HAP-1 (cell line): Measurements from ENCODE around the gene FILIP1L.

Experiments used
- DNase-seq, 2 experiments: peaks; one replicate each; pipeline ENCODE4 v3.0.0-alpha.2; 2016 to 2020; ENCODE audit warnings: low spot score in 2 of 2
- H3K27me3 ChIP-seq: fragments of 250-450 bp; sonication (Bioruptor Pico); 2 replicates; pipeline ENCODE4 v1.5.1; 2020; ENCODE audit warnings: low read depth, mild to moderate bottlenecking, moderate library complexity
- H3K36me3 ChIP-seq: fragments of 250-450 bp; sonication (Bioruptor Pico); replicated peaks from 2 replicates; pipeline ENCODE4 v1.5.1; 2020; ENCODE audit warnings: mild to moderate bottlenecking
- H3K4me1 ChIP-seq: fragments of 250-450 bp; sonication (Bioruptor Pico); 2 replicates; pipeline ENCODE4 v1.5.1; 2020; ENCODE audit warnings: mild to moderate bottlenecking
- H3K4me3 ChIP-seq: fragments of 250-450 bp; sonication (Bioruptor Pico); 2 replicates; pipeline ENCODE4 v1.5.1; 2020; ENCODE audit warnings: mild to moderate bottlenecking, moderate library complexity
- H3K9me3 ChIP-seq: fragments of 250-450 bp; sonication (Bioruptor Pico); 2 replicates; pipeline ENCODE4 v1.5.1; 2020; ENCODE audit warnings: mild to moderate bottlenecking, moderate library complexity
- in situ Hi-C: fragments of 300-500 bp; cut with MboI; formaldehyde crosslinking; loops from 3 replicates; pipeline ENCODE4 v1.14.3; 2020; ENCODE audit warnings: low sequenced_read_pairs, inconsistent platforms, mixed read lengths

FILIP1L gene

DNA sequence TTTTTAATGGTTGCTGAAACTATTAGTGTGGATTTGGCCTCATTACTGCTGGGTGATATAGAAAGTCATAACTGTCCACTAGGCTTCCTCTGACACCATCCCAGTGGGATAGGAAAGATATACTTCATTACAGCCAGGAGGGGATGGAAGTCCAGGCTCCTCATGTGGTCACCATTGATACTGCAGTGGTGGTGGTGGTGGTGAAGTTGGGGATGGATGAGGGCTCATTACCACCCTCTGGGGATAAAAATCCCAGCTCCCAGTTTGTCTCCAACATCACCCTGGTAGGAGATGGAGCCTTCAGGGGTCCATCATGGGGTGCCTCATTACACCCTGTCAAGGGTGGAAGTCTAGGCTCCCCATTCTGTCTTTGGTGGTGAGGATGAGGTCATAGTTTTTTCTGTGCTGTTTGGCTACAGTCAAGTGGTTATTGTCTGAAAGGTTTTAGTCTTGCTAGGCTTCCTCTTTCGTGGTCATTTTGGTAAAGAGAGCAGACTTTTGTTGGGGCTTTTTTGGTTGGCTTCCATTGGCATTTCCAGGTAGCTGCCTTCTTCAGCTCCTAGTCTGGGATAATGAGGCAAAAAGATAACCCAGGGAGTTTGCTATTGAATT lies 30.1 kb upstream of the FILIP1L start:
- Histone ChIP-seq H3K27me3 (no peaks in the 10 kb centered on the region), H3K9me3 (no peaks in the 10 kb centered on the region), H3K4me1 (no peaks in the 10 kb centered on the region), H3K4me3 (no peak overlapping the region), H3K36me3 (no peaks in the 10 kb centered on the region)
- in situ Hi-C loops = no loop called here
- DNase-seq = no peak

DNA sequence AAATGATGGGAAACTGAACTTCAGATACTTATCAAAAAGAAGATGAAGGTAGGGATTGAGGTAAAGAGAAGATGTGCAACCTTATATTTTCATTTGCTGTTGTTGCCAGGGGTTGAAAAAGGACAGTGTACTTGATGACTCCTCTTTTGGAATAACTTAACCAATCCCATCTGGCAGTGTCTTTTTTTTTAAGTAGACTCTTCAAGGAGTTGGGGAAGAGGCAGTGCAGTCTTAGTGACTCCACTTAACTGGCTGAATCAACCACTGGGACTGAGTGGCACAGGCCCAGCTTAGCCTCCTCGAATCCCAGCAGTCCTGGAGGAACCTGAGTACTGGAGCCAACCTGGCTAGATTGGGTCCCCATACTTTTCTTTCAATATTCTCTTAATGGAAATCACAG lies 27.3 kb upstream of the FILIP1L start:
- H3K4me3 ChIP-seq = no peak overlapping the region
- in situ Hi-C loops = no loop called here
- no peaks in the 10 kb centered on the region for H3K36me3 ChIP-seq
- no peak for DNase-seq
- H3K9me3 ChIP-seq = no peaks in the 10 kb centered on the region
- H3K27me3 ChIP-seq = no peaks in the 10 kb centered on the region
- H3K4me1 ChIP-seq = no peaks in the 10 kb centered on the region

DNA sequence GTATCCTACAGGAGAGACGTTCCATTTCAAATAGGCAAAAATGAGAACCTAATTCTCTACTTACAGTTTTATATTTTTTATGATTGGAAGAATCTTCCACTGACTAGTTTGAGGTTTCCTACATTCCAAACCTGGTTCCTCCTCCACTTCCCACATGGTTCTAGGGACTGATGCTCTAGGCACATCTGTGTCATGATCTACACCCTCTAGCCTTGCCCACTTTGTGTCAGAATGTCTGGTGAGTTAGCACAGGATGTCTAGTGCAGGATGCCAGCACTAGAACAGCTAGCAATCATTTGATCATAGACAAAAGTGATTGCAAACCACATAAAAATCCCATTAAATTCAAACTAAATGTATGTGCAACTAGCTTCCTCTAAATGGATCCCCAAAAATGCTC lies 26.7 kb upstream of the FILIP1L start:
- no peaks in the 10 kb centered on the region for H3K27me3 ChIP-seq
- no peaks in the 10 kb centered on the region for H3K36me3 ChIP-seq
- H3K9me3 ChIP-seq = no peaks in the 10 kb centered on the region
- DNase-seq = no peak
- H3K4me3 ChIP-seq = no peak overlapping the region
- no peaks in the 10 kb centered on the region for H3K4me1 ChIP-seq
- in situ Hi-C loops = no loop called here

DNA sequence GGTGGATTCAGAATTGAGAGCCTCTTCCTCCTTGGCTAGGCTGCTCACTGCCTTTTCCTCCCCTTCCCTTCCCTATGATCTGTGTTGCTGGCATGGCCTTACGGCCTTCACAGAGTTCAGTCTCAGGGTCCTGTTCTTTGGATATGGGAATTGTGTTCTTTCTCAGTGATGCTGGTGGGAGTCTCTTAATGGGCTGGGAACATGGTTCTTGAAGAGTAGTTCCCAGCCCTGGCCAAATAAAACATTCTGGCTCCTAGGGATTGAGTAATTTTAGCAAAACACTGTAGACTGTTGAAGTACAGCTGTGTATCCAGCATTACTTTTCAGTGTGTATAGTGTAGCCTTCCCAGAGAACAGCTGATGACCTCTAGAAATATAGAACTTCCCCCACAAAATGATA lies 22.6 kb upstream of the FILIP1L start:
- no peak for DNase-seq
- Histone ChIP-seq H3K4me3 (no peak overlapping the region), H3K9me3 (no peaks in the 10 kb centered on the region), H3K36me3 (no peaks in the 10 kb centered on the region), H3K27me3 (no peaks in the 10 kb centered on the region), H3K4me1 (no peaks in the 10 kb centered on the region)
- in situ Hi-C loops = no loop called here

DNA sequence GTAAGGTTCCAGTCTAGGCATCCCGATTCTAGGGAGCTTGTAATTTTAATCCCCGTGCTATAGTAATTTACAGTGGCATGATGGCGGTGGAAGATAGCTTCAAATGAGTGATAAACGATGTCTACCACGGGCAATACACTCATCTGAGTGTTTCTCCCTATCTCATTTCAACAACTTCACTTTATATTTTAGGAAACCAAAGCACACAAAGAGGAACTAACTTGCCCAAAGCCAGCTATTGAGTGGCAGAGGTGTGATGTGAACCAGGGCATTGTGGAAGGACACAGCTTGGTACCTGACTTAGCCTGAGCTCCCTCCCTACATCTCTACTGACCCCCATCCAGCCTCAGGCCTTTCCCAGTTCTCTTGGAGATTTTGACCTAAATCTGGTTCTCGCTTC lies 16.9 kb upstream of the FILIP1L start:
- no peak for DNase-seq
- no peaks in the 10 kb centered on the region for H3K4me1 ChIP-seq
- no peaks in the 10 kb centered on the region for H3K27me3 ChIP-seq
- in situ Hi-C loops = no loop called here
- no peaks in the 10 kb centered on the region for H3K36me3 ChIP-seq
- H3K4me3 ChIP-seq = no peak overlapping the region
- H3K9me3 ChIP-seq = no peaks in the 10 kb centered on the region

DNA sequence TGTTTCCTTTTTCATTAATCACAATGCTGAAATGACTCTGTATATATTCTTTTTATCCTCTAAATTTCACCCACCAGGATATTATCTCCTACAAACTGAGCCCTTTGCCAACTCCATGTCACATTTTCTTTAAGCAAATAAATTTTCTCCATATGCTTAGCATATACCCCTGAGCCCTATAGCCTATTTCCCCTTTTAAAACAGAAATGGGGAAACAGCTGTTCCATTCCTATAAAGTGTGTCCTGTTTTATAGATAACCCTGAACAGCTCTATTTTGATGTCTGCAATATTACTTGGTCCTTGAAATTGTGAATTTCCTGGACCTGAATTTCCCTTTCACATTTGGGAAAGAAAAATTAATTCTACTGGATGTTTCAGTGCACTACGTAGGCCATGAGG lies 15.6 kb upstream of the FILIP1L start:
- no peak overlapping the region for H3K4me3 ChIP-seq
- in situ Hi-C loops = no loop called here
- no peaks in the 10 kb centered on the region for H3K36me3 ChIP-seq
- DNase-seq = no peak
- no peaks in the 10 kb centered on the region for H3K4me1 ChIP-seq
- no peaks in the 10 kb centered on the region for H3K27me3 ChIP-seq
- H3K9me3 ChIP-seq = no peaks in the 10 kb centered on the region

DNA sequence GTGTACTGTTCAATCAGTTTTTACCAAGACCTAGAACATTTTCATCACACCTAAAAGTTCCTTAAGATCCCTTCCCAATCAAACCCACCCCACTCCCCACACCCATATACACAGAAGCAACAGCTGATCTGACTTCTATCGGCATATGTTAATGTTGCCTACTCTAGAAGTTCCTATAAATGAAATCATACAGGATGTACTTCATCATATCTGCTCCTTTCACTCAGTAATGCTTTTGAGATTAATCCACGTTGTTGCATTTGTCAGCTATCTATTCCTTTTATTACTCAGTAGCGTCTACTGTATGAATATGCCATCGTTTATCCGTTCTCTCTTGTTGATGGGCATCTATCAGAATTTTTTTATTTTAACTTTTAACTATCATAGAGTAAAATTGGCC lies 14.3 kb upstream of the FILIP1L start:
- H3K4me3 ChIP-seq = no peak overlapping the region
- H3K27me3 ChIP-seq = no peaks in the 10 kb centered on the region
- no peak for DNase-seq
- in situ Hi-C loops = no loop called here
- H3K9me3 ChIP-seq = no peaks in the 10 kb centered on the region
- H3K4me1 ChIP-seq = no peaks in the 10 kb centered on the region
- no peaks in the 10 kb centered on the region for H3K36me3 ChIP-seq

DNA sequence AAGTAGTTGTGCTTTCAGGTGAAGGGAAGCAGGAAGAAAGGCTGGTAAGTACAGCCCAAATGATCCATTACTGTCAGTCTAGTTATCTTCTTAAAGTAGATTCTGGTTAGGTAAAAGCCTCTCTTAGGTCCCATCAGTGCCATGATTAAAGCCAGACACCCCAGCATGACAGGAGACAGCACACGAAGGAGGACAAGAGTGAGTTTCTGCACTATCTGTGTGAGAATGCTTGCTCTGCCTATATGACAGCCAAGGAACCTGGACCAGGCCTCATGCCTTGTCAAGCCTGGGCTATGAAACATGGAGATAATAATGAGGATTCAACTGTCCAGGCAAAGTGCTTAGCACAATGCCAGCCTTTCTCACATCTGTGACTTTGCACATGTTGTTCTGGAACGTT lies 13.5 kb upstream of the FILIP1L start:
- no peaks in the 10 kb centered on the region for H3K27me3 ChIP-seq
- no peaks in the 10 kb centered on the region for H3K9me3 ChIP-seq
- DNase-seq = no peak
- in situ Hi-C loops = no loop called here
- no peaks in the 10 kb centered on the region for H3K4me1 ChIP-seq
- H3K36me3 ChIP-seq = no peaks in the 10 kb centered on the region
- no peak overlapping the region for H3K4me3 ChIP-seq

DNA sequence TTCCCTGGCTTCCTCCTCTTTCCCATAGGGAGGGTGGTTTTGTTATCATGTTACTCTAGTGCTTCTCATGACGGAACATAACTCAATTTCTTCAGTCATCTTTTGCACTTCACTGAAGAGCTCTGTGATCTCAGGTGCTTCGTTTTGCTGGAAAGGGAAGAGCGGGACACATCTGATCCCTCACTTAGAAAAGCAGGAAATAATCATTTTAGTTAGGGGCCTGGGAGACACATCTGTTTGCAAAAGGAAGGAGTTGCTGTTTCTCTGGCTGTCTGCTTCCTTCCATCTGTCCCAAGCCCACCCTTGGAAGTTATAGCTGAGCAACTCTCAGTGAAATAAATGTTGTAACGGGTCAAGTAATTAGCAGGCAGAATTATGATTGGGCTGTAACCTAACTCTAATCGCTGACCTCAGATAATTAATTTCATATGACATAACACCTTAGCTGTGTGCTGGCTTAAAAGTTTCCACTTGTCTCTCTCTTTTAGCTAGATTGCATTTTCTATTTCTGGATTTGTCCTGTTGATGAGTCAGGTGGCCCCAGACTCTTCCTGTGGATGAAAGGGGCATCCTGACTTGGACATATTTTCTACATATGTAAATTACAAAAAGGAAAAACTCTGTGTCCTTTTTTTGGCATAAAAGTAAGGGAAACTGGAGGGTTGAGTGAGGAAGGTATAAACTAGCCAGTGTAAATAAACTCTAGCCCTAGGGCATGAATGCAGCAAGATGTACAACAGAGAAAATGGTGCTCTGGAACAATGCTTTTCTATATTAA lies 11.0 kb upstream of the FILIP1L start:
- no peak for DNase-seq
- in situ Hi-C loops = no loop called here
- no peaks in the 10 kb centered on the region for H3K27me3 ChIP-seq
- H3K36me3 ChIP-seq = no peaks in the 10 kb centered on the region
- H3K9me3 ChIP-seq = no peaks in the 10 kb centered on the region
- no peaks in the 10 kb centered on the region for H3K4me1 ChIP-seq
- H3K4me3 ChIP-seq = no peak overlapping the region

DNA sequence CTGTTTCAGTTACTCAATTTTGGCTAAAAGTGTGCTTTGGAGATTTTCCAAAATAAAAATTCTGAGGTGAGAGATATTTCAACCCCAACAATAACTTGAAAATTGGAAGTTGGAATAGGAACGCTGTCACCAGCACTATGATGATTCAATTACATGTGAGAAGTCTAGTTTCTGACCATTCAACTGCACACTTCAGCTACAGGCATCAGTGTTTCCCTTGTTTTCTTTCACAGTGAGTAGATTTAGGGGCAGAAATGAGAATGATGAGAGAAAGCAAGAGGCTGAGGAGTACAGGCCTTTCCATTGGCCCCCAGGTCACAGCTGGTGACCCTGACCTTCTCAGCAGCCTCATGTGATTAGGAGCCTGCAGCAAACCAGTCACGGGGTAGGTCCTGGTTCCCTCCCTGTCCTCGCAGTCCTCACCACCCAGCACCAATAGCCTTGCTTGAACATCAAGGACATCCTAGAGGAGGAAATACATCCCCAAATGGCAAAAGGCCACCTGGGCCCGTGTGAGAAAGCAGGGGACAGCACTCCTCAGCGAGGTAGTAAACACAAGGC lies 10.0 kb upstream of the FILIP1L start:
- no peaks in the 10 kb centered on the region for H3K36me3 ChIP-seq
- H3K27me3 ChIP-seq = no peaks in the 10 kb centered on the region
- no peaks in the 10 kb centered on the region for H3K9me3 ChIP-seq
- no peaks in the 10 kb centered on the region for H3K4me1 ChIP-seq
- H3K4me3 ChIP-seq = no peak overlapping the region
- in situ Hi-C loops = no loop called here
- no peak for DNase-seq

DNA sequence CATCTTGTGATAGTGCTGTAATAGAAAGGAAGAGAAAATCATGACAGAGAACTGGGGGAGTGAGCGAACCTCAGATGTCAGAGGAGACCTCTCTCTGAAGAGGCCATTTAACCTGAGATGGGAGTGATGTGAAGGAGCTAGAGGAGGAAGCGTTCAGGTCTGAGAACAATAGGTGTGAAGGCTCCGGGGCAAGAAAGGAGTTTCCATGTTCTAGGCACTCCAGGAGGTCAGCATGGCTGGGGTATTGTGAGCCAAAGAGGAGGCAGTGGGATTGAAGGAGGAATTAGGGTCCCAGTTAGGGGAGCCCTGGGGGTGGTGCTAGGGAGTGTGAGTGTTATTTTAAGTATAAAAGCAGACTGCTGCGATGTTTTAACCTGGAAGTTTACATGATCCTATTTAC lies 8.8 kb upstream of the FILIP1L start:
- no peaks in the 10 kb centered on the region for H3K27me3 ChIP-seq
- in situ Hi-C loops = no loop called here
- DNase-seq = no peak
- no peaks in the 10 kb centered on the region for H3K36me3 ChIP-seq
- H3K4me3 ChIP-seq = no peak overlapping the region
- H3K4me1 ChIP-seq = no peaks in the 10 kb centered on the region
- H3K9me3 ChIP-seq = no peaks in the 10 kb centered on the region

DNA sequence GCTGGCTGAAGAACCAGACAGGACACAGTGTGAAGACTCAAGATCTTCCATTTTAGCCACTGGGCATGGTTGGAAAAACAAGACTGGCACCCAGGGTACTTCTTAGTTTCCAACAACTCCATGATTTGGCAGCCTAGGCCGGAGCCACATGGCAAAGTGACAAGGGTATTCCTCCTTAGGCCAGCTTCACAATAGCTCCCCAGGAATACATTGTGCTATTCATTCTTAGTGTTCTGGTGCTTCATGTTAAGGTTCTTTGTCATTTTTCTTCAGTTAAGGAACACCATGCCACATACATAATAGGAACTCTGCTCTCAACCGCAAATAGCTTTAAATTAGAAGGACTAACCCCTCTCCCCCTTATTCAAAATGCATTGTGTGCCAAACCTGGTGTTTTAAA lies 8.0 kb upstream of the FILIP1L start:
- in situ Hi-C loops = no loop called here
- no peaks in the 10 kb centered on the region for H3K36me3 ChIP-seq
- H3K27me3 ChIP-seq = no peaks in the 10 kb centered on the region
- H3K4me3 ChIP-seq = no peak overlapping the region
- DNase-seq = no peak
- H3K9me3 ChIP-seq = no peaks in the 10 kb centered on the region
- H3K4me1 ChIP-seq = no peaks in the 10 kb centered on the region

DNA sequence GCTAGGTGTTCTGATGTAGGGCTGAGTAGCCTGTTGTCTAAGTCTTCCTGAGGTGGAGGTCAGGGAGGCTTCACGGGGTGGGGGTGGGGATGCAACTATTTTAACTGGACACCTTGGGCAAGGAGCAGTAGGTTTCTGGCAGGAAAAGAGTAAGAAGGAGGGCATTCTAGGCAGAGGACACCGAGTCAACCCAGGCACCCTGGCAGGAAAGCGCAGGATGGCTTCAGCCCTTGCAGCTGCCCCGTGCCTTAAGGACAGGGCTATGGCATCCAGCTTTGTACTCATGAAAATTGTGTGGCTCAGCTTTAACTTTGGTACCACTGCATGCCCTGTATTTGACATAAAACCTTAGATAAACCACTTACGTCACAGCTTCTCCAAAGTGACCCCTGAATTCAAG lies 6.4 kb upstream of the FILIP1L start:
- no peak for DNase-seq
- no peaks in the 10 kb centered on the region for H3K4me1 ChIP-seq
- H3K27me3 ChIP-seq = no peaks in the 10 kb centered on the region
- in situ Hi-C loops = no loop called here
- no peaks in the 10 kb centered on the region for H3K36me3 ChIP-seq
- no peaks in the 10 kb centered on the region for H3K9me3 ChIP-seq
- H3K4me3 ChIP-seq = no peak overlapping the region

DNA sequence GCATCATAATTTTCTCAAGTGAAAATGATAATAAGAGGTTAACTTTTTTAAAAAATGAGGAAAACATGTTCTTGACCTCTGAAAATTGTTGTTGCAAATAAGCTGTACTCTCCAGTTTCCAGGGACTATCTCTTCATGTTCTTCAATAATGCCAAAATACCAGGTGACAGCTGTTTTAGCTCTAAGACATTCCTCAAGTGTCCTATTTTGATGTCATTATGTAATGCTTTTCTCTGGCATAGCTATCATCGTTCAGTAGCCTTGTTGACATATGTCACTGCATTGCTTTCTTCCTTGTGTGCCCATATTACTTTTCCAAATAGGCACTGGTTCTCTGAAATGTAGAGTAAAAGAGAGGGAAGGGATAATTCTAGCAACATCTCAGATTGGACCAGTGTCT lies 5.7 kb upstream of the FILIP1L start:
- H3K4me3 ChIP-seq = no peak overlapping the region
- H3K9me3 ChIP-seq = no peaks in the 10 kb centered on the region
- no peaks in the 10 kb centered on the region for H3K36me3 ChIP-seq
- H3K27me3 ChIP-seq = no peaks in the 10 kb centered on the region
- in situ Hi-C loops = no loop called here
- no peak for DNase-seq
- H3K4me1 ChIP-seq = no peaks in the 10 kb centered on the region
